ENCODE measurements around the gene AP1B1.

The AP1B1 gene

DNA sequence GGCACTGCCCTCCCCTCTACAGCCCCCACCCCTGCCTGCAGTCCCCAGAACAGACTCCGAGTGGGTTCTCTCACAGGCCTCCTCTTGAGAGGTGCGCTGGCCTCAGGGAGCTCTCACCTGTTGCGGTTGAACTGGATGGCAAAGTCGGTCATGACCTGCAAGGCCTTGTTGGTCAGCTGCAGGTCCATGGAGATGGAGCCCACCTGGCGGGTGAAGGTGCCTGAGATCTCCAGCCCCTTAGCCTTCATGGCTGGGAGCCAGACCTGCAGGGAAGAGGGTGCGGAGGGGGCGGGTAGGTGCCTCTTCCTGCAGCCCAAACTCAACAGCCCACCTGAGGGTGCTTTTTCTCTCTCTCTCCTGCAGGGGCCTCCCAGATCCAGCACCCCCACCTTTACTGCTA, 54.2 kb downstream of the AP1B1 start:
- DNase-seq (ENCODE audit: extremely low read depth in 1 of 2, low read depth in 1 of 2): no peak

DNA sequence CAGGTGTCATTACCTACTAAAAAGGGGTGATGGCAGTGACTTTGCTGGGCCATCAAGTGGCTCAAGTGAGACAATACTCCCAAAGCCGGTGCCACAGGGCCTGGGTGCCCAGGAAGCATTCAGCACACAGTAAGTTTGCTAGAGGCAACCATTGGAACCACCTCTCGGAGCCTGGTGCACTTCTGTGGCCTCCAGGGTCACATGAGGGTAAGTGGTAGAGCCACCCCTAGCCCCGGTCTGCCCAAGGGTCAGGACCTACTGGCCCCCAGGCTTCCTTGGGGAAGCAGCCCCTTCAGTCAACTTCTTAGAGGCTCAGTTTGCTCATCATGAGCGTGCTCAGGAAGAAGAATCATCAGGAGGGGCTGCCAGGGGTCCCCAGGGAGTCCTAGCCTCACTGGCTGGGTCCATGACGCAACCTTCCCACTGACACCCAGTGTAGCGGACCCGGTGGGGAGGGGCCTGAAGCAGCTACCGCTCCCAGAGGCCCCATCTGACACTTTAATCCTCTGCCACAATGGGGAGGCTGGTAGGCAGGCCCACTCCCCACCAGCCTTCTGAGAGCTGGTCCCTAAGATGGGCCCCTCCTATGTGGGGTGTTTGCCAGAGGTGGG, 55.4 kb downstream of the AP1B1 start:
- DNase-seq (ENCODE audit: extremely low read depth in 1 of 2, low read depth in 1 of 2): no peak

DNA sequence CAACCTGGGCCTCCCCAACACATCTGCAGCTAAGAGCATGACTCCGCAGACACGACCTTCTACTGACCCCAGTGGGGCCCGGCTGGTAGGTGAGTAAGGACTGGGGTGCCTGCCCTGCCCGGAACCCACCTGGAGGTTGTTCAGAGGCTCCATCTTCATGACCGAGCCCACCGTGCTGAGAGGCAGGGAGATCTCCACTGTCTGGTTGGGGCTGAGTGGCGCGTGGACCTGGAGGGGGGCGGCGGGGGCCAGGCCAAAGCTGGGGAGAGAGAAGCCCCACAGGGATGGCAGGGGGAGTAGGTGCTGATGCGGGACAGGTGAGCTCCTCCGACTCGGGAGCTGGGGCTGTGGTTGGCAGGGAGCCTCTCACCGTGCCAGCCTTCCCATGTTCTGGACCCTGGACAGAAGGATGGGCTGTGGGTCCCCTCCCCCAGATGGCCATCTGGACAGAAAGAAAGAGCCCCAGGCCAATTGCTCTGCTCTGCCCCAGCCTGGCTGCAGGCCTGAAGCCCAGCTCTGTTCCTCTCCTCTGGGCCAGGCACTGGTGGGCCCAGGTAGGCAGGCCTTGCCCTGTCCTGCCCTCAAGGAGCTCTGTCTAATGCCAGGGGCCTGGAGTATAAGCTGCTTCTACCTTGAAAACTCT, 56.6 kb downstream of the AP1B1 start:
- DNase-seq (ENCODE audit: extremely low read depth in 1 of 2, low read depth in 1 of 2): no peak

DNA sequence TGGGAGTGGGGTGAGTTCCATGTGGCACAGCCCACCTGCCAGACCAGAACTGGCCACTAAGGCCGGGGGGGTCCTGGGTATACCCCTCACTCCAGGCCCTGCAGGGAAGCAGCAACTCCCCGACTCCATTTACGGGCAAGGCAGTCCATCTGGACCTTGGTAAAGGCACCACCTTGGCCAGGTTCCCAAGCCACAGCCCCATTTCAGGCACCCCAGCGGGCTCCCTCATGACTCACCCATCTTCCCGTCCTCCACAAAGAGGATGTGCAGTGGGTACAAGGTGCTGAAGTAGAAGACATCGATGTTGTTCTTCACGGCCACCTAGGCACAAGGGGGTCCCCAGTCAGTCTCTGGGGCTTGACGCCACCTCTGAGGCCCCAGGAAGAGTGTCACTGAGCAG, 57.2 kb downstream of the AP1B1 start:
- DNase-seq (ENCODE audit: extremely low read depth in 1 of 2, low read depth in 1 of 2): no peak

DNA sequence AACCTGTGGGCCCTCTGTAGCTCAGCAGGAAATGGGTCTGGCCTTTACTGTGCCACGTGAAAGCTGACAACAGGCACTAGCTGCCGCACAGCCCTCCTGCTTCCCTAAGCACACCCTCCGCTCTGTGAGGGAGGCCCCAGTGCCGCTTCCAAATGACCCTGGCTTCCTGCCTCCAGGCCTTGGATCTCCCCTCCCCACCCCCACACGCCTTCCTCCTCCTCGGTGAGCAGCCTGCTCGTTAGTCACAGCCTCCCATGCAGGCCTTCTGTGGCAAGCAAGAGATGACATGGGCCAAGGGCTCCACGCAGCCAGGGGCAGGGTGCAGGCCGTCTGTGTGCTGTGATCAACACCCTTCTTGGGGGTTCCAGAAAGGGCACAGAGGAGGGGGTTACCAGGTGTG, 57.6 kb downstream of the AP1B1 start:
- no peak for DNase-seq (ENCODE audit: extremely low read depth in 1 of 2, low read depth in 1 of 2)

DNA sequence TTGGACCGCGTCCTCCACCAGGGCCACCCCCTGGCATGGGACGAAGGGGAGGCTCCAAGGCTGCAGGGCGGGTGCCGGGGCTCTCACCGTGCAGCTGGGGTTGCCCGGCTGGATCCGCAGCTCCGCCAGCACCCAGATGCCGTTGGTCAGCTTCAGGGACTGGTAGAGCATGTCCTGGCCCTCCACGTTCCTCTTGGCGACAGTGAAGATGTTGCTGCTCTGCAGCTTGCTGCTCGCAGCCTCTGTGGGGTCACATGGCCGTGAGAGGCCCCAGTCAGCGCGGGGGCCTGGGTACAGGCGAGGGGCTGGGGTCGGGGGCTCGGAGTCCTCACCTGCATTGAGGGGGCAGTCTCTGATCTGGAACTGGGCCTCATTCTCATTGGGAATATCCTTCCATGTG, 58.1 kb downstream of the AP1B1 start:
- no peak for DNase-seq (ENCODE audit: extremely low read depth in 1 of 2, low read depth in 1 of 2)

DNA sequence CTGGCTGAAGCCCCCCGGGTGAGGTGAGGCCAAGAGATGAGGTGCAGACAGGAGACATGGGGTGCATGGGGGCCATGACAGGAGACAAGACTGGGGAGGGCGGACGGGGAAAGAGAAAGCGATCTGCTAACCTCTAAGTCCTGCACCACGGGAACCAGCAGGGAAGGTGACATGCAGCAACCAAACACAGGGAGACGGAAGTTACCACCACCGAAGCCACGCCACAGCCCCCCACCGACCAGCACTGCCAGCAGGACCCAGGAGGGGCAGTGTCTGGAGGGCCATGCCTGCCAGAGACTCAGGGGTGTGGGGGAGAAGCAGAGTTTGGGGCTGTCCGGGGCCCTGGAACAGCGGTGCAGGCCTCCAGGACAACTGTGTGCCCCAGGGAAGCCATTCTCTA, 58.8 kb downstream of the AP1B1 start:
- no peak for DNase-seq (ENCODE audit: extremely low read depth in 1 of 2, low read depth in 1 of 2)

DNA sequence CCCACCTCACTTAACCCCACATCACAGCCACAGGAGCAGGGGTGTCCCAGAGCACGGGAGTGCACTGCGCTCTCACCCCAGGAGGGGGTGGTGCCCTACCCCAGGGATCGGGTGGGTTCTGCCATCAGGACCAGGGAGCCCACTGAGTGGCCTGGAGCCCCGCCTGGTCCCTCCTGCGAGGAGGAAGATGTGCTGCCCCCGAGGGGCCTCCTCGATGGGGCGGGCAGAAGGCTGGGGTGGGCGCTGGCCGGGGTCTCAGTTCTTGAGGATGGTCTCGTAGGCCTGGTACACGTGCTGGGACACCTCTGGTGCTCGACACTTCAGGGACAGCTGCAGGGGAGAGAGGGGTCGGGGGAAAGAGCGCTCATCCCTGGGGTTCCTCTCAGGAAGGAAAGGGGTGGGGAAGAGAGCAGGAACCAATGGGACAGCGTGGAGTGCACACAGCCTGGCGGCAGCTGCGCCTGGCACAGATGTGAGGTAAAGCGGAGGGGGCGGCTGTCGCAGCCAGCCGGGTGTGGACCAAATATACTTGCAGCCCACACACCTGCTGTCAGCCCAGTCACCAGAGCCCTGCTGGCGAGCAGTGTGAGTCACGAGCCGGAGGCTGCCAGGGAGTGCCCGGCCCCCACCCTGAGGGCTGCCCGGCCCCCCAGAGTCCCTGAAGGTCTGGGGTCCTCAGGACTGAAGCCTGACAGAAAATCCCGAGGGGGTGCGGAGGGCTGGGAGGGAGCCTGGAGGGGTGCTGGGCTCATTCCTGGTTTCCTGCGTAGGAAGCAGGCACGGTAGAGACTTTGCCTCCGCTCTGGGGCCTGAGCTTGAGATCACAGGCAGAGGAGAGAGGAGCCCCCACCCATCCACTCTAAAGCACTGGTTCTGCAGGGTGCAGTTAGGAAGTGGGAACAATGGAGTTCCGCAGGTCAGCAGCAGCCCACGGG, 59.5 kb downstream of the AP1B1 start:
- DNase-seq (ENCODE audit: extremely low read depth in 1 of 2, low read depth in 1 of 2): no peak

DNA sequence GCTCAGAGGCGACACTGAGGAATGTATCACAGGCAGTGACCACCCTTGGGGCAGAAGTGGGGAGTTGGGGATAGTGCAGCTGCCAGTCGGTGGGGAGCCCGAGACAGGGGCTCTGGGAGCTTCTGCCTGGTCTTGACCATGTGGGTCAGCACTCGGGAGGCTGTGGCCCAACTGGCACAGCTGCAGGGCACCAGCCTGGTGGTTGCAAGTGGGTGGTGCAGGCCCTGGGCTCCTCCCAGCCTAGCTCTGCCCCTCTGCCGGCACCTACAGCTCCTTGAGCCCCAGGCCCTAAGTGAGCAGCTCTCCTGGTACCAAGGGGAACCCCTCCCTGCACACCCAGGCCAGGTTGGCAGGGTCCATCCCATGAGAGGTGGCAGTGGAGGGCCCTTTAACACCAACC, 60.3 kb downstream of the AP1B1 start:
- no peak for DNase-seq (ENCODE audit: extremely low read depth in 1 of 2, low read depth in 1 of 2)

DNA sequence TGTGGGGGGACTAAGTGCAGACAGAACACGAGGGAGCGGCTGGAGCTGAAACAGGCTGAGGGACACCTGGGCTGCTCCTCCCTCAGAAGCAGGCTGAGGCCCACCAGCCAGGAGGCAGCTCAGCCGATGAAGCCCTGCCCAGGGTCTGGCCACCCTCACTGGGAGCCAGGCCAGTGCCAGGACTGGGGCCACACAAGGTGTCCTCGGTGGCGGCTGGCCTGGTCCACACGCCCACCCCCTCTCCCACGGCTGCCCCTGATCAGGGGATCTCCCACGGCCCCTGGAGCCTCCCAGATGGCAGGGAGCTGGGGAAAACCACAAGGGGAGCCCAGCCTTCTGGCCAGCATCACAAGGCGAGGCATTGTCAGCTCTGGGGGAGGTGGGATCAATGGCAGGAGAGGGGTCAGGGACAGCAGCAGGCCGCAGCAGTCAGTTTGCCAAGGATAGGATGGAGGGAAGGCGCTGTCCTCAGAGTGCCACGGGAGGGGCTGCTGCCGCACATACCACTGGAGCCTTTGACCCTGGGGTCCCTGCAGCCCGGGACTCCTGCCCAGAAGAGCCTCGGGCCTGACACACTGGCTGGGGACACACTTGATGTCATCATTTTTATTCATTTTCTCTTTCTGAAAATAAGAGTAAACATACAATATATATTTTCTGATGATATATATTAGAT, 61.1 kb downstream of the AP1B1 start:
- DNase-seq (ENCODE audit: extremely low read depth in 1 of 2, low read depth in 1 of 2): no peak

DNA sequence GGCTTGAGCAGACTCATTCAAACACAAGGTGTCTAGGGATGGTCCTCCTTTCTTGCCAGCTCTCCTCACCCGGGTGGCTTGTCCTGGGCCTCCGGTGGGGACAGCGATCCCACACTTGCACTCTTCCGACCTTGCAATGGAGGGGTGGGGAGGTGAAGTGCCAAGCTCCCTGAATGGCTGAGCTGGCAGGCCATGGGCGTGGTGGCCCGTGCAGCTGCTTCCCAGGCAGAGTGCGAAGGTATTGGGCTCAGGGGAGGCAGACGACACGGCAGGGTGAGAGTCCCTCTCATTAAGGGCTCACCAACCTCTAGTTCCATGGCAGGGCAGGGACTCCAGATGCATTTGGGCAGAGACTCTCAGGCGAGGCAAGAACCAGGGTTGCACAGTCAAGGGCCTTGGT, 61.9 kb downstream of the AP1B1 start:
- no peak for DNase-seq (ENCODE audit: extremely low read depth in 1 of 2, low read depth in 1 of 2)

DNA sequence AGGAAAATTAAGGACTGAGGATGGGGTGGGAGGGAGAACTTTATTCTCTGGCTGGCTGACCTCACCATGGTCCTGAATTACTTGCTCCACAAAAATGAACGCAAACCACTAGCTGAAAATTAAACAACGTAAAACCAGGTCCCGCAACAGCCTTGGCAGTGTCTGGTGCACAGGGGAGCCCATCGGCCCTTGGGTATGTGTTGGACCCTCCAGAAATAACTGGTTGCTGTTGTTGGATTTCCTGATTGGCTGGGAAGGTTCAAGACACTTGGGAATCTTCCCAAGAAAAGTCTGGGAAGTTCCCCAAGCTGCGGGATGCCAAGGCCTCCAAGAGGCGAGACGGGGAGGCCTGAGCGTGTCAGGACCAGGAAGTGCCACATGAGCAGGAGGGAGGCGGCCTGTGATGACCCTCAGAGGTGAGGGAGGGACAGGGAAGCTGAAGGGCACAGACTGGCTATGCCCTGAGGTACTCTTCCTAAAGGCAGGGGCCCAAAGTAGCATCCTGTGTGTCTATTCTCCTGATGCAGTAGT, 62.5 kb downstream of the AP1B1 start:
- no peak for DNase-seq (ENCODE audit: extremely low read depth in 1 of 2, low read depth in 1 of 2)

DNA sequence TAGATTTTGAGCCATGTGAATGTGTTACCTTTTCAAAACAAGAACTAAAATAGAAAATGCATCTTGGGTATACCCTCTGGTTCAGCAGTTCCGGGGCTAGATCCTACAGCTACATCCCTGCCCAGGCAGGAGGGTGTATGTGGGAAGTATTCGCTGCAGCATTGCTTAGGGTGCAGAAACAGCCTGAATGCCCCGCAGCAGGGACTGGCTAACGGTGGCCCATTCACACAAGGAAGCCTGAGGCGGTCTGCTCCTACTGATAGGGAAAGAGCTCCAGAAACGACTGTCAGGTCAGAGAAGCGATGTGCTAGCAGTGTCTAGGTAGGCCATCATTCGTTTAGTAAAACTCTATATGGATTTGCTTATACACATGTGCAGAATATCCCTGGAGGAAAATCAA, 63.0 kb downstream of the AP1B1 start:
- no peak for DNase-seq (ENCODE audit: extremely low read depth in 1 of 2, low read depth in 1 of 2)

DNA sequence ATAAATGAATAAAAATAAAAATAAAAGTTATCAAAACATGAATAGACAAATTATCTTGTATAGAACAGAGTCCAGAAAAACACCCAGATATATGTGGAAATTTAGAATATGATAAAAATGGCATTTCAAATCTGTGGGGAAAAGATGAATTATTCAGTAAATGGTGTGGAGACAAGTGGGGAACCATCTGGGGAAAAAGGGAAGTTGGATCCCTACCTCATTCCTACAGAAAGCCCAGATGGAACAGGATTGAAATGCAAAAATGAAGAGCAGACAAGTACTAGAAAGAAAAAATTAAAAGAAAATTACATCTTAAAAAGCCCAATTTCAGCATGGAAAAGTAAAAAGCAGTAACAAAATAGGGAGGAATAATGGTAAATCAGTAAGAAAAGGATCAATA, 64.7 kb downstream of the AP1B1 start:
- DNase-seq (ENCODE audit: extremely low read depth in 1 of 2, low read depth in 1 of 2): no peak

DNA sequence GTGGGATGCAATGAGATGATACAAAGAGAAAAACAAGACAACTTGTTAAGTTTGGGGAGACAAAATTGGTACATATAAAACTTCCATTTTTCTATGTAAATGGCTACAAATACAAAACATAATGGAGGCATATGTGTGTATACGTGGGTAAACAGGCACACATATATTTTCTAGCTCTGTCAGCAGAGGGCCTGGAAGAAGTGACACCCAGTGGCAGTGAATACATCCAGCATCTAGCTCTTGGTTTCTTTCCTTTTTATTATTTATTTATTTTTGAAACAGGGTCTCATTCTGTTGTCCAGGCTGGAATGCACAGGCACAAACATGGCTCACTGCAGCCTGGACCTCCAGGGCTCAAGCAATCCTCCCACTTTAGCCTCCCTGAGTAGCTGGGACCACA, 67.8 kb downstream of the AP1B1 start:
- DNase-seq (ENCODE audit: extremely low read depth in 1 of 2, low read depth in 1 of 2): no peak

DNA sequence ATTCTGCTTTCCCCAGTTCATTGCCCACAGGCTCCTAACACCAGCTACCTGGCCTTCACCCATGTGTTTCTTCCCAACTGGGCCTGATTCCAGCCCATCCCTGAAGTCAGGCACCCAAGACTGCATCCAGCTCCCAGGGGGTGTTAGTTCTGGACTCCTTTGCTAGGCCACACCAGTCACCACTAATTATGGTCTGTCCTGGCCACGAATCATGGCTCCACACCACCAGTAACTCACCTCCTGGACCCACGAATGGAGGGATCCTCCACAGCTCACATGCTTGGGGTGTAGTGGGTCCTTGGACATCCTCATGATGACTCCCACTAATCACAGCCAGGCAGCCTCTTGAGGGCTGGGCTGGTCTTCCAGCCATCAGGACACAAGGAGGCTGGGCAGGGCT, 69.3 kb downstream of the AP1B1 start:
- no peak for DNase-seq (ENCODE audit: extremely low read depth in 1 of 2, low read depth in 1 of 2)

DNA sequence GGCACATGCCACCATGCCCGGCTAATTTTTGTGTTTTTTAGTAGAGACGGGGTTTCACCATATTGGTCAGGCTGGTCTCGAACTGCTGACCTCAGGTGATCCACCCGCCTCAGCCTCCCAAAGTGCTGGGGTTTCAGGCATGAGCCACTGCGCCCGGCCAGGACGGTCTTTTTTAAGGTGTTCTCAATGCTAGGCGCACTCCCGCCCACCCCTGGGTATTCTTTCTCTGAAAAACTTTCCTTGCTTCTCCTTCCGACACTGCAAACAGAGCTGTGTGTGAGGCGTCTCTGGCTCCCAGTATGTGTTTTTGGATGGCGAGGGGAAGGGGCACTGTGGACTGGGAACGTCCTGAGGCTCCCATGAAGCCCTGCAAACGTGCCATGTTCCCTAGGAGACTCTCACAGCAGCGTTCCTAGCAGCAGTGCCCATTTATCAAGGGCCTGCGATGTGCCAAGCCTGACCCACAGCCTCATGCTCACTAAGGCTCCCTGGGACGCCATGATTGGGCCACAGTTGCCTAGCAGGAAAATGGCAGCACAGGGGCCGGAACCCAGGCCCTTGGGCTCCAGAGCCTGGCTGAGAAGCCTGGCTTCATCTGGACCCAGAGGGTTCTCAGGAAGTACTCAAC, 70.4 kb downstream of the AP1B1 start:
- no peak for DNase-seq (ENCODE audit: extremely low read depth in 1 of 2, low read depth in 1 of 2)

DNA sequence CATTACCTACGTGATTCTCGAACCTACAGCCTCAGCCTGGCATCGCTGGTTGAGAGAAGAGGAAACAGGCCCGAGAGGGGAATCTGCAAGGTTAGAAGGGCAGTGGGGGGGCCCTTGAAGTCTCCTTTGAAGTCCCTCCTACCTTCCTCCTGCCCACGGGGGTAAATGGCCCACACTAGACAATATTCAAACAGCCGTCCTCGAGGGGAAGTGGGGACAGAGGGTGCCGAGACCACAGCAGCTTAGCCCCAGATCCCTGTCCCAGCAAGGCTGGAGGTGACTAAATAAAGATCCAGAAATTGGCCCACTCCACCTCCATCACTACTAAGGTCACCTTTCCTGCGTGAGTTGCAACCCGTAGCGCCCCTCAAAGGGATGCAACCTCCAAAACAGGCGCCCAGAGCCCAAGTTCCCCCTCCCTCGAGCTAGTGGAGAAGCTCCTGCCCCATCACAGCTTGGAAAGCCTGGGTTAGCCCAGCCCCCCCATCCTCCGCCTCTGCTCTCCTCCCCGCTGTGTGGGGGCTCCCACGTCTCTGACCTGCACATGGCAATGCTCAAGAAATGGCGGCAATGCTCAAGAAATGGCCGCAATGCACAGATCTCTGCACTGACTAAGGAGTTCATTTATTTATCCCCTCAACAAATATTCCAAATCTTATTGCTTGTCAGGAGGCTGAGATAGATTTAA, 72.1 kb downstream of the AP1B1 start:
- no peak for DNase-seq (ENCODE audit: extremely low read depth in 1 of 2, low read depth in 1 of 2)

DNA sequence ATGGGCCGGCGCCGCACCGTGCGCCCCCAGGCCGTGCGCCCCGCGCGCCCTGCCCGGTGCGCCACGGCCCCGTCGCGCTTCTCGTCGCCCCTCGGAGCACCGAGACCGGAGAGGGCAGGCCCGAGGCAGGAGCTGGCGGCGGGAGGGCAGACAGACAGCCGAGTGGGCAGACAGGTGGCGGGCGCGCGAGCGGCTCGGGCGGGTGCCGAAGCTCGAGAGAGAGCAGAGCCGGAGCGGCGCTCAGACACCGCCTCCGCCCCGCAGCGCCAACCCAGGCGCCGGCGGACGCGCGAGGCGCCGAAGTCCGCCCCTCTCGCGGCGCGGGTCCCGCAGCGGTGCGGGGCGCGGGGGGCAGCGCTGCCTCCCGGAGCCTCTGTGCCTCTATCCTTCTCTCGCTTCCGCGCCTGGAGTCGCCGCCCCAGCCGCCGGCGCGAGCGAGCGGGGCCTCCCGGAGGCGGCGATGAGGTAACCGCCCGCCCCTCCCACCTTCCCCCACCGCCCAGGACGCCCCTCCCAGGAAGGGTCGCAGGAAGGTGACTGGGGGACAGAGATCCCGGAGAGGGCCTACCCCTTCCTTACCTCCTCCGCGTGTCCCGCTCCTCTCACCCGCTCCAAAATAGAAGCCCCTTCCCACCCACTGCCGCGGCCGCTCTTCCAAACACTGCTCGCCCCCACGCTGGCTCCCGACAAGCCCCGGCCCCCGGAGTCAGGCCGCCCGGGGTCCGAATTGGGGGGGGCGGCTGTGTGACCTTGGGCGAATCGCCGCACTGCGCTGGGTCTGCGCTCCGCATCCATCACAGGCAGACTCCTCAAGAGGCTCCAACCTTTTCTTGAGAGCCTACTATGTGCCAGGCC, 72.9 kb downstream of the AP1B1 start, which contains the start of gene RASL10A:
Gene RASL10A (minus strand): TSS at position 412 of the 855 bp plus-strand sequence. CDS start 451 bp downstream, outside the sequence.
- DNase-seq (ENCODE audit: extremely low read depth in 1 of 2, low read depth in 1 of 2): no peak
